Raji (cell line): ENCODE measurements around the gene COL9A1.

Experiments
- POLR2A ChIP-seq: IDR thresholded peaks from 2 replicates; pipeline ENCODE4 v1.6.1; 2011; ENCODE audit warnings: low read depth, low read length, control low read depth; ENCODE audit not compliant: insufficient read depth

The COL9A1 gene

DNA sequence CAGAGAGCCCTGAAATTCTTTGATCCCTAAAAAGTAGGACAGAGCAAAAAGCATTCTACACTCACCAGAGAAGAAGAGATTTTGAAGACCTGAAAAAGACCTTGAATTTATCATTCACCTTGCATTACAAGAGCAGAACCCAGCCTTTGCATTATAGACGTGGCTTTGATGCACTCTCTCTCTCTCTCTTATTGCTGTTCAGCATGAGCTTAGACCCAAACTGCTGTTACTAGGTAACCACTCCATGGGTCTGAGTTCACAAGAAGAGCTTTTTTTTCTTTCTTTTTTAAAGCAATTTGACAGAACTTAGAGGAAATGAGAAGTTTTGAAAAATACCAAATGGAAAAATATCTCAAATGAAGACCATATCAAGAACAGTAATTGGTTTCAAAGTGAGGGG lies 44.4 kb downstream of the COL9A1 start:
- TF ChIP-seq POLR2A: no peak

DNA sequence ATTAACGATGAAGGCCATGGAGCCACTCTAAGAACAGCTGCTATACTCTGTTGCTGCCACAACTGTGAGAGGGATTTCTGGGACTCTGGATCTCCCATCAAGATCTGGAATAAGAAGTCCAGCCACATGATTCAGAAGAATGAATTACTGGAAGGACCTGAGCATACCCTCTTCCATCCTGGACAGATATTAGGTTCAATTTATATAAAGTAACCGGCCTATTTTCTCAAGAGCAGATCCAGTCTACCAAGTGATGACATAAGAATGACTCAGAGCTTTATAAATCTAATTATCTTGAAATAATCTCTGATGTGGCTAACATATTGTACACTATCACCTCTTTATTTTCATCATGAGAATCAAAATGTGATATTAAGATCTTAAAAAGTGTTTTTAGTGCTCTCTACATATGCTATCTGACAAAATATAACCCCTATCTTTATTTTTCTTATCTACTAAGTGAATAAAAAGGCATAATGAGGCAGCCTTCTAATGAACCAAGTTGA lies 45.1 kb downstream of the COL9A1 start:
- TF ChIP-seq POLR2A: no peak

DNA sequence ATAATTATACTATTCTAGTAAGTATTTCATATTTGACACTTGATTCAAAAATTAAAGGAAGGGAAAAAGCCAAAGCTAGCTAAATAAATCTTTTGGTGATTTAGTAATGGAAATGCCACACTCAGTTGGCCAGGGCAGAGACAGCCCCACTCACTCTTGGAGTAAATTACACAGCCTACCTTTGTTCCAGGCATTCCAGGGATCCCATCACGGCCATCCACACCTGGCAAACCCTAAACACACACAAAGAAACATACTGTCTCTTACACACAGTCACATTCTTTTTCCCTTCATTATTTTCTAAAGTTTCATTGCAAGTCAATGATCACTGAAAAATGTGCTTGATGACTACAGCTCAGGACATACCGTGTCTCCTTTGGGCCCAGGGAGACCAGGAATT lies 48.1 kb downstream of the COL9A1 start:
- TF ChIP-seq POLR2A: no peak

DNA sequence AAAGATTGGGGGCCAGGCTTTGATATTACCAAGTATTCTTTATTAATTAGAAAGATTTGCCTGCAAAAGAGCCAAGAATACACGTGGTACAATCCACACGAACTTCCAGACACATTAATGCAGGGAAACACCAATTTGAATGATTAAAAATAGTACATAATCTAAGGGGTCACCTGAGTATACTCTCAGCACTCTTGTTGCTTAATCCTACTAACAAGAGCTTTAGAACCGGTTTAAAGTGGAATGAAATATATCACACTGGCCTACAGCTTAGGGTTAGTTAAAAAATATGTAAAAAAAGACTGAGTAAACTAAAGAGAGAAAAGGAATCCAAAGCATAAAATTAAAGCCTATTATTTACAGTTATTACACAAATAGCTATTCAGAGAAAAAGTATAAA lies 49.0 kb downstream of the COL9A1 start:
- TF ChIP-seq POLR2A: no peak

DNA sequence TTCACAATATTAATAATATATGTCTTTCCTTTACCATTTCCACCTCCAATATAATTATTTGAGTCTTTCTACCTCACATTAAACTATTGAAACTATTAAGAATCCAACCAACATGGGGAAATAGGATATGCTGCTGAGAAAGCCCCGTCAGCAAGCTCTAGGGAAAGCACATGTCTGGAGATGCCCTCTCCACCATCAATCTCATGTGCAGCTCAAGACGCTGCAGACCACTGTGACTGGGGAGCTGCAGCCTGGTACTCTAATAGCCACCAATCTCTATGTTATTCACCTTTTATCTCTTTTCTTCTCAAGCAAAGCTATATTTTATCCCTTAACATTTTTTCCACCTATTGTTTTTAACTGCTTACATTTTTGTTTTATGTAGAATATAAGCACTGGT lies 50.3 kb downstream of the COL9A1 start:
- TF ChIP-seq POLR2A: no peak

DNA sequence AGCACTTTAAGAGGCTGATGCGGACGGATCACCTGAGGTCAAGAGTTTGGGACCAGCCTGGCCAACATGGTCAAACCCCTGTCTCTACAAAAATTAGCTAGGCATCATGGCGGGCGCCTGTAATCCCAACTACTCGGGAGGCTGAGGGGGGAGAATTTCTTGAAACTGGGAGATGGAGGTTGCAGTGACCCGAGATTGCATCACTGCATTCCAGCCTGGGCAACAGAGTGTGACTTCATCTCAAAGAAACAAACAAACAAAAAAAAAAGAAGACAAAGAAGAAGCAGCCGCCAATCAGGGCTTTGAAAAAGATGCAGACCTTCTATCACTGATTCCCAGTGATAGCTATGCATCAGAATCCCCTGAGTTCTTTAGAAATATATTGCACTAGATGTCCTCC lies 56.8 kb downstream of the COL9A1 start:
- no peak for TF ChIP-seq POLR2A

DNA sequence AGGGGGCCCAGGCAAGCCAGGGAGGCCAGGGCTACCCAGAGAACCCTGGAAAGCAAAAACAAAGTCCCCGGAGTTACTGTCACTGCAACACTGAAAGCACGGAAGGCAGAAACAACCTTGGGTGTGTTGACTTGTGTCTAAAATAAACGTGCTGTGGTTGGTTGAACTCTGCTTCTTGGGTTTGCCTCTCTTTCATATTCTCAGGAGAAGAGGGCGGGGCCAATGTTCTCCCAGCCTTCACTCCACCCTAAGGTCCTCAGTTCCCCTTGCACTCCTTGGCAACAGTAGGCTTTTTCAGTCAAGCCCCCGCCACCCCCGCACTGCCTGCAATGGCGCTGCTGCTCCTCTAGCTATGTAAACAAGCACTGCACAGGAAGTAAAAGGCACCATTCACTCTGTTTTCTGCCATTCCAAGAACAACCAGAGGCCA lies 60.9 kb downstream of the COL9A1 start:
- TF ChIP-seq POLR2A: no peak

DNA sequence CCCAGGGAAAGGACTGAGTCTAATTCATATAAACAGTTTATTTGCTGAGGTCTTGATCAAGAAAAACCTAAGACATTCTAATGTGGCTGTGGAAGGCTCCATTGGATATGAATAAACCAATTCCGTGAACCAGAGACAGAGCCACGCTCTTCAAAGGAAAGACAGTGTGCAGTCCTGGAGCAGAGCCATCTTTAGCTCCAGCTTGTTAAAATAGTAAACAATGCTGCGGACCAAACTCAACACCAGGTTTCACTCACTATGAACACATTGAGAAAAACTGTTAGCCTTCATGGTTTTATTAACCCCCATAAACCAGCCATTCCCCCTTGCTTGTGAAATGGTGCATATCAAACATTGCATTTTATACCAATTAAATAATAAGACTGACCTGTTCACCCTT lies 61.9 kb downstream of the COL9A1 start:
- TF ChIP-seq POLR2A: no peak

DNA sequence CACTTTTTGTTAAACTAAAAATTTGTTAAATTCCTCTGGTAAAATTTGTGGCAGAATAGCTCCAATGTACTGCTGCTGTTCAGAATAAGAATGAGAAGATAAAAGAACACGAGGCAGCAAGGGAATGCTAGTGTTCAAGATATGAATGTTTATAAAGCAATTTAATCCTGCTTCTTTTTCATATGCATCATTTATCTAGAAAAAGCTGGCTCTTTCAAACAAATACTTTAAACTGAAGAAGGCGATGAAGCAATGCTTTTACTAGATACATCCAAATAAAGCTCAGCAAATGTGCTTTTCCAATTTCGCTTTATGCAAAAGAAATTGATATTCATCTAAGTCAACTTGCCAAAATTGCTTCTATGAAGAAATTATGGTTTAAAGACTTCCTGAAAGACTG lies 66.5 kb downstream of the COL9A1 start:
- TF ChIP-seq POLR2A: no peak

DNA sequence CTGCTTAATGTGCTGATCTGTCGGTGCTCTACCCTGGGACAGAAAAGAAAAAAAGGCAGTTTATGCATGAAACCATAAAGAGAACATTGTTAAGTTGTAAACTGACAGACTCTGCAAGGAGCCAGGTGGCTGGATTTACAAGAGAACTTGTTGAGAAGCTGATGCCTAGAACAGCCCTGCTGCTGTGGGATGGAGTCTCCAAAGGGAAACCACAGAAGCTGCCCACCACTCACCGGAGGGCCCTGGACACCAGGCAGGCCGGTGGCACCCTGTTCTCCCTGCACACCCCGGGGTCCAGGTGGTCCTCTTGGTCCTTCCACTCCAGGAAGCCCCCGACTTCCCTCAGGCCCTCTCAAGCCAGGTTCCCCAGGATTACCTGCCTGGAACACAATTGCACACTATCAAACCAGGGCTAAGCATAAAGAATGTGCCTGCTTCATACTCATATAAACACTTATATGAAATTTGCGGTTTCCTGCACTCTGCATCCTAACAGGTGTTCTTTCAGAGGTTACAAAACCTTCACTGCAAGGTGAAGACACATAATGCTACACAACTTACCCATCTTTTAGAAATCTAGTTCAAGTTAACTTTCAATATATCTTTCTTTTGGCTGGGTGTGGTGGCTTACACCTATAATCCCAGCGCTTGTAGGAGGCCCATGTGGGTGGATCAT lies 68.2 kb downstream of the COL9A1 start:
- no peak for TF ChIP-seq POLR2A

DNA sequence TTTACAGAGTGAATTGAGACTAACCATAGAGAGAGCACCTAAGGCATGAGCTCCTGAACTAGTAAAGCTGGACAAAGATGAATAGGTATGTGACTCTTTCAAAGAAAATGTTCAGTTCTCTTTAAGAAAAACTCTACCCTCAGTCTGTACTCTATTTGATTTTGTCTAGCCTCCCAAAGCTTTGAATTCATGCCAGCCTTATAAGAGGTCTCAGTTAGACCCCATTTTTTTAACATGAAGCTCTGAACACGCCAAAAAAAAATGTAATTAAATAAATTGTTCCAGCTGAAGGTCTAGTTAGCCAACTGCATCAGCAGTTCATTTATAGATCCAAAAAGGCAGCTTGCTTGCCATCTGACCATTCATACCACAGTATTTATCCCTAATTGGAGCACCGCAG lies 71.6 kb downstream of the COL9A1 start:
- no peak for TF ChIP-seq POLR2A

DNA sequence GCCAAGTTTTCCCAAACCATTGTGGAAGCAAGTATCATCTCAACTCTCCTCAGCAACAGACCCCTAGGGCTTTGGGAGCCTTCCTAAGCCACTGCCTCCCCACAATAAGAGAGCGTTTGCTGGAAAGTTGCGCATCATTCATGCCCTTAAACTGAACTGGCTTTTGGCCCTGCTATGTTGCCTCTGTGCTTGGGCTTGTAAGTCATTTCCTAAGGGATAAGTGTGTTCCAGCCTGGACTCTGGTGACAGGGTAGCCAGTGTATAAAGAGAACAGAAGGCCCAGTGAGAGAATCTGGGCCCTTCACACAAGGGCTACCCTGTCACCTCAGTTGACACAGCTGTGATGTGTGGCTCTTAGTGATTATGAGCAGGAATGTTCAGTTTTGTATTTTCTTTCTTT lies 77.8 kb downstream of the COL9A1 start:
- no peak for TF ChIP-seq POLR2A

DNA sequence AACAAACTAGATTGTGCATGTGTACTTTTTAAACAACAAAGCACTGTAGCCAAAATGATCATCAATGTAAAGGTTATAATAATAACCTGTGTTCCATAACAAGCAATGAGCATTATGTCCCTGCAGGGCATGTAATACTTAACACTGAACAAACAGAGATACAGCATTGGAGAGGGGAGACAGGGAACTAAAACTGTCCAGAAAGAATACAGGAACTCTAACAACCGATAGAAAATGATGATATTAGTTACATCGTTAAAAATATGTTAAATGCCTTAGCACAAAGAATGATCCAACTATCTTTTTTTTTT lies 80.5 kb downstream of the COL9A1 start:
- no peak for TF ChIP-seq POLR2A

DNA sequence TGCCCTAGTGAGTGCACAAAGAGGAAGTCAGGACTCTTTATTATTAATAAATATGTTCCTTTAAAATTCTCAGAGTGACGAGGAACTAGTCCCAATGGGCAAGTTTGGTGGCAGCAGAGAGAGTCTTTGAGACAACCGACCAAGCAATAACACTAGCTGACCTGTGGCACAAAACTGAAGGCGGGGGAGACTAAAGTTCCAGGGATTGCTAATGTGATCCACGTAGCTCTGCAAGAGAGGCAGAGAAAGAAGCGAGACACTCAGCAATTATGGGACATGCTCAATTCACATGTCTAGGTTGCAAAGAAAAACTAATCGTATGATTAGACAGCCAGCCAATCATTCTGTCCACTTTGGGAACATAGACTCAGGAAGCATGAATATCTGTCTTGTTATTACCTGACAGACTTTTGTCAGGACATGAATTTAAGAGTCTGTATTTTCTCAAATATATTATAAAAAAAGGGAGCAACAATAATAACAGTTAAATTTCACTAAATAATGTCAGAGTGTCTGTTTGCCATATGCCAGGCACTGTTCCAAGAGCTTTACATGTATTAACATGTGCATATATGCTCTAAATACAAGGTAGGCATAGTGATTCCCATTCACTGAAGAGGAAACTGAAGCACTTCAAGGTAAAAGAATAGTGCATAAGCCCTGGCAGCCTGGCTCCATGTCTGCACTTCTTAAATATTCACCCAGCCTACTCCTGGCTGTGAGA lies 81.0 kb downstream of the COL9A1 start:
- no peak for TF ChIP-seq POLR2A

DNA sequence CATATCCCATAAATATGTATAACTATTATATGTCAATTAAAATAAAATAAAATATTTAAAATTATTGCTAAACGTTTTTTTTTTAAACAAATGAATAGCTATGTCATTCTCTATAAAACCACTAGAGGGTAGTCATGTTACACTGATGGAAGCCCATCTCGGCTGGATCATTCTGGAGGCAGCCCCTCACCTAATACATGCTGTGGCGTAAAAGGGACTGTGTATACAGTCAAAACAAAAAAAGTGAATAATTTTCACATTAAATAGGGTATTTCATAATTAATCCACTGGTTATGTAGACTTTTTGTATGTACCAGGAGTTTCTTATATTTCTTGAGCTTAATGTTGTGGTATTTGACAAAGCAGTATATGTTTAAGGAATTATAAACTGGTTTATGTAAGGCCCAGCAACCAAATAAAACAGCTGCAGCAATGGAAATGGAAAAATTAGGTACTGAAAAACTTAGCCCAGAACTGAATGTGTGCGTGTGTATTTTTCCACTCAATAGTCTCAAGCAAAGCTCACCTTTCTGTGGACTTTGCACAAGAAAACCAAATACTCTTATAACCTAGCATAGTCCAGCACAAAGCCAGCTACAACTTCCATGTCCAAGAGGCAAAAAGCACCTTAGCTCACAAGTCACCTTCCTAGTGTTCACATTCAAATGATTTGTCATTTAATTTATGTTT lies 81.7 kb downstream of the COL9A1 start:
- no peak for TF ChIP-seq POLR2A

DNA sequence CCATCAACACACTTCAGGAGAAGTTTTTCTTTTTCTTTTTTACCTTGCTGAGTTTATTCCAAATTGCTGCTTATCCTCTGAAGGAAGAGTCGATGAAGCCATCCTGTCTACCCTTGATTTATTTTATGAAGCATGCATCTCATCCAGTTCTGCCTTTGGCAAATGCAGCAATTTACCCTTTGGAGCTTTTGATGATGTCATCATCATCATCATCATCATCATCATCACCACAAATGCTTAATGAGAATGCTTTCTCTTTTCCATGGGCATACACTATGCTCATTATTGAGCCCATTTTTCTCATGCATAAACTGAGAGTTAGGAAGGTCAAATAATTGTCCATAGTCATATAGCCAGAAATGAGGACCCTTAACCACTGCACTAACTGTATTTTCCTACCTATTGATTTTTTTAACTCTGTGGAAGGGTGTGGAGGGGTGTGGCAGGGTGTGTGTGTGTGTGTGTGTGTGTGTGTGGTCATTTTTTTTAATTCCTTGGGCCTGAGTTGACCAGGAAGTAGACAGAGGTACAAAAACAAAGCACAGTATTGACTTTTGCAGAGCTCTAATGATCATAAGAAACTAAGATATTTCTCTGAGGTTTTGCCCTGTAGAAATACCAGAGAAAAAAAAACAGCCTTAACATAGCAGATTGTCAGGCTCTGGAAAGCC lies 82.8 kb downstream of the COL9A1 start:
- TF ChIP-seq POLR2A: no peak

DNA sequence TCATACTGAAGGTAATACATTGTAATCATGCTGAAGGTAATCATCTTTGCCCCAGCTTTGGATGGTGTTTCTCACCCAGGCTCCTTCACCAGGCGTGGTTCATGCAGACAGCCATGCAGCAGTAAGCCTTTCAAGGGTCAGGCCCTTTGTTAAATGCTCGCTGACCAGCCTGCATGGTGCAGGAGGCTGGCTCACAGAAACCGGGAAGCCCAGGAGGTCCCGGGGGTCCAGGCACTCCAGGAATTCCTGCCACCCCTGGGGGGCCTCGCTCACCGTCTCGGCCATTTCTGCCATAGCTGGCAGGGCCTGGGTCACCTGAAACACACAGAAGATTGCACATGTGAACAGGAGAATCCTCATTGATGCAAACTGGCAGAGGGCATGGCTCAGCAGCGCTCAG lies 86.1 kb downstream of the COL9A1 start:
- TF ChIP-seq POLR2A: no peak
